H9 (cell line): Measurements from ENCODE around the gene PPIL6. TPM values are rescaled to one million over a fixed set of nuclear protein-coding genes. Genes with fewer than 3 reads are reported as not detected.

Experiments
- DNase-seq: peaks from one replicate; pipeline ENCODE4 v3.0.0-alpha.2; 2017
- H2AFZ ChIP-seq: one replicate; pipeline ENCODE4 v1.6.1; 2013; ENCODE audit warnings: mild to moderate bottlenecking, low read length, control low read depth, moderate library complexity
- H2AK5ac ChIP-seq: 2 replicates; pipeline ENCODE4 v1.6.1; 2013; ENCODE audit warnings: low read length, control low read depth, mixed read lengths; ENCODE audit not compliant: insufficient read length
- H2BK120ac ChIP-seq: one replicate; pipeline ENCODE4 v1.6.1; 2013; ENCODE audit warnings: low read depth, mild to moderate bottlenecking, low read length, control low read depth, inconsistent platforms; ENCODE audit not compliant: poor library complexity, severe bottlenecking
- H2BK12ac ChIP-seq: 2 replicates; pipeline ENCODE4 v1.6.1; 2013; ENCODE audit warnings: low read length, control low read depth, mixed read lengths, low read depth; ENCODE audit not compliant: insufficient read length
- H2BK15ac ChIP-seq: 2 replicates; pipeline ENCODE4 v1.6.1; 2013; ENCODE audit warnings: low read depth, low read length, control low read depth
- H2BK20ac ChIP-seq: one replicate; pipeline ENCODE4 v1.6.1; 2013; ENCODE audit warnings: low read depth, mild to moderate bottlenecking, low read length, control low read depth, inconsistent platforms; ENCODE audit not compliant: poor library complexity, severe bottlenecking
- H2BK5ac ChIP-seq: 2 replicates; pipeline ENCODE4 v1.6.1; 2013; ENCODE audit warnings: low read length, control low read depth, mixed read lengths; ENCODE audit not compliant: insufficient read length
- H3K14ac ChIP-seq: 2 replicates; pipeline ENCODE4 v1.6.1; 2013; ENCODE audit warnings: low read length, control low read depth; ENCODE audit not compliant: insufficient read depth
- H3K18ac ChIP-seq: 2 replicates; pipeline ENCODE4 v1.6.1; 2013; ENCODE audit warnings: low read depth, mild to moderate bottlenecking, mixed read lengths, low read length, control low read depth; ENCODE audit not compliant: insufficient read length
- H3K23ac ChIP-seq: 2 replicates; pipeline ENCODE4 v1.6.1; 2013; ENCODE audit warnings: low read length, control low read depth, mixed read lengths, low read depth; ENCODE audit not compliant: insufficient read length
- H3K23me2 ChIP-seq: 2 replicates; pipeline ENCODE4 v1.6.1; 2013; ENCODE audit warnings: low read depth, mild to moderate bottlenecking, mixed read lengths, low read length, control low read depth; ENCODE audit not compliant: insufficient read length, poor library complexity, severe bottlenecking
- H3K27ac ChIP-seq: 2 replicates; pipeline ENCODE4 v1.5.1; 2013; ENCODE audit warnings: low read length, control low read depth, mixed read lengths, low read depth; ENCODE audit not compliant: insufficient read length
- H3K27me3 ChIP-seq: 2 replicates; pipeline ENCODE4 v1.6.1; 2013; ENCODE audit warnings: low read length, control low read depth, inconsistent platforms; ENCODE audit not compliant: insufficient read depth
- H3K4ac ChIP-seq: 2 replicates; pipeline ENCODE4 v1.6.1; 2013; ENCODE audit warnings: low read depth, mild to moderate bottlenecking, control low read depth, inconsistent platforms, low read length, moderate library complexity
- H3K4me1 ChIP-seq: 2 replicates; pipeline ENCODE4 v1.6.1; 2013; ENCODE audit warnings: low read length, control low read depth, inconsistent platforms; ENCODE audit not compliant: insufficient read depth
- H3K4me2 ChIP-seq: 2 replicates; pipeline ENCODE4 v1.6.1; 2013; ENCODE audit warnings: low read length, control low read depth, mixed read lengths; ENCODE audit not compliant: insufficient read length, insufficient read depth
- H3K56ac ChIP-seq: 2 replicates; pipeline ENCODE4 v1.6.1; 2013; ENCODE audit warnings: low read depth, mild to moderate bottlenecking, mixed read lengths, low read length, control low read depth; ENCODE audit not compliant: insufficient read length
- H3K79me1 ChIP-seq: 2 replicates; pipeline ENCODE4 v1.6.1; 2013; ENCODE audit warnings: low read depth, mild to moderate bottlenecking, moderate library complexity, low read length, control low read depth, inconsistent platforms; ENCODE audit not compliant: insufficient read depth, poor library complexity, severe bottlenecking
- H3K79me2 ChIP-seq: 2 replicates; pipeline ENCODE4 v1.6.1; 2013; ENCODE audit warnings: low read length, control low read depth, inconsistent platforms; ENCODE audit not compliant: insufficient read depth
- H3K9ac ChIP-seq: 2 replicates; pipeline ENCODE4 v1.6.1; 2013; ENCODE audit warnings: low read length, control low read depth, mixed read lengths; ENCODE audit not compliant: insufficient read length; ENCODE audit errors: extremely low read depth
- H3K9me3 ChIP-seq: one replicate; pipeline ENCODE4 v1.6.1; 2013; ENCODE audit warnings: low read depth, low read length, inconsistent platforms; ENCODE audit not compliant: control insufficient read depth
- H3T11ph ChIP-seq: one replicate; pipeline ENCODE4 v1.6.1; 2013; ENCODE audit warnings: mild to moderate bottlenecking, low read length, control low read depth, inconsistent platforms
- H4K20me1 ChIP-seq: one replicate; pipeline ENCODE4 v1.6.1; 2013; ENCODE audit not compliant: control insufficient read depth, insufficient read length, insufficient read depth
- H4K5ac ChIP-seq: 2 replicates; pipeline ENCODE4 v1.6.1; 2013; ENCODE audit warnings: low read depth, mild to moderate bottlenecking, mixed read lengths, low read length, control low read depth; ENCODE audit not compliant: insufficient read length
- H4K8ac ChIP-seq: replicated peaks from 2 replicates; pipeline ENCODE4 v1.6.1; 2013; ENCODE audit warnings: low read length, control low read depth, mixed read lengths, low read depth; ENCODE audit not compliant: insufficient read length
- H4K91ac ChIP-seq: 2 replicates; pipeline ENCODE4 v1.6.1; 2013; ENCODE audit warnings: low read depth, mild to moderate bottlenecking, moderate library complexity, mixed read lengths, low read length, control low read depth; ENCODE audit not compliant: insufficient read length
- H3K27ac Mint-ChIP-seq, 3 experiments: 2 replicates in 2 of 3; 3 replicates in 1 of 3; pipeline ENCODE4 v1.8.0; 2020 to 2021; ENCODE audit warnings: mixed read lengths in 3 of 3, mild to moderate bottlenecking in 1 of 3, moderate library complexity in 1 of 3
- H3K27me3 Mint-ChIP-seq: 2 replicates; pipeline ENCODE4 v1.8.0; 2021; ENCODE audit warnings: low read depth, mild to moderate bottlenecking, moderate library complexity, mixed read lengths
- H3K36me3 Mint-ChIP-seq, 3 experiments: 2 replicates in 2 of 3; 3 replicates in 1 of 3; pipeline ENCODE4 v1.8.0; 2020 to 2021; ENCODE audit warnings: low read depth in 3 of 3, mixed read lengths in 3 of 3; ENCODE audit not compliant: insufficient read depth in 1 of 3
- H3K4me1 Mint-ChIP-seq, 2 experiments: 2 replicates each; pipeline ENCODE4 v1.8.0; 2020; ENCODE audit warnings: mixed read lengths in 2 of 2
- H3K4me3 Mint-ChIP-seq, 2 experiments: 2 replicates in 1 of 2; 3 replicates in 1 of 2; pipeline ENCODE4 v1.8.0; 2020 to 2021; ENCODE audit warnings: mild to moderate bottlenecking in 2 of 2, mixed read lengths in 2 of 2, moderate library complexity in 1 of 2
- H3K9me3 Mint-ChIP-seq, 2 experiments: 2 replicates in 1 of 2; 3 replicates in 1 of 2; pipeline ENCODE4 v1.8.0; 2020; ENCODE audit warnings: mild to moderate bottlenecking in 2 of 2, mixed read lengths in 2 of 2, moderate library complexity in 1 of 2
- WGBS: extraction: QIAGEN DNeasy Blood & Tissue Kit; methylation state at CpG from one replicate; pipeline ENCODE4 v1.1.7; 2013; ENCODE audit warnings: missing lambda C conversion rate, low lambda C conversion rate, mixed read lengths; ENCODE audit not compliant: insufficient read length; ENCODE audit errors: extremely low coverage; 5-methylcytosine and 5-hydroxymethylcytosine counted together
- total RNA-seq: library from RNA; stranded (reverse); gene quantifications from 2 replicates; pipeline ENCODE4 v1.2.1, GENCODE V29; 2021
- TF ChIP-seq, protein P1 (sequence below): fragments of 200-600 bp; sonication (generic); conservative IDR thresholded peaks from 3 replicates; pipeline ENCODE4 v1.8.0; 2021; ENCODE audit warnings: antibody characterized with exemption, mild to moderate bottlenecking

PPIL6 gene
- total RNA-seq, 1 experiment from 2014 or later, result 1.0 TPM

DNA sequence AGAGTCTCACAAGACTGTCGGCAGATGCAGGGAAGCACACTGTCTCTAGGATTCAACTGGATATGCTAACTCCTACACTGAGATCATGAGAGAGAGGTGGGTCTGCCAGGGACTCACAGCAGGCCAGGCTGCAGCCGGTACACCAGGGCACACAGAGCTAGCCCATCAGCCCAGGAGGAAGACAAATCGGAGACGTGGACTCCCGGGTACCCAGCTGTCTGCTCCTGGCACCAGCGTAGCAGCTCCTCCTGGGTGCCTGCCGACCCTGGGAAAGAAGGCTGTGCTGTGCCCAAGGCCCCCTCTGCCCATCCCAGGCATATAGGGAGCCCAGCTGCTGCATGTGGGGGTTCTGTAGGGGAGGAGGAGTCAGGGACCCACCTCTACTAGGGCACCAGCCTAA, 8.2 kb upstream of the PPIL6 start:
- no peak overlapping the region for H2BK5ac ChIP-seq

More for the DNA sequence above, 8.2 kb upstream of the PPIL6 start:
- DNase-seq, result no peak
- Histone ChIP-seq H2AFZ (no peak overlapping the region), H2BK15ac (no peak overlapping the region), H2BK20ac (no peak overlapping the region), H3K27me3 (no peaks in the 10 kb centered on the region), H3K9me3 (no peaks in the 10 kb centered on the region), H3K9ac (no peak overlapping the region), H3K14ac (no peak overlapping the region), H4K91ac (no peak overlapping the region), H2BK12ac (no peak overlapping the region), H3T11ph (no peak overlapping the region), H4K5ac (no peak overlapping the region), H3K18ac (no peak overlapping the region), H3K27ac (no peak overlapping the region), H3K4me1 (no peaks in the 10 kb centered on the region), H3K56ac (no peak overlapping the region), H3K4ac (no peak overlapping the region), H2AK5ac (no peak overlapping the region), H3K4me2 (no peak overlapping the region), H4K8ac (no peak overlapping the region), H3K79me1 (no peaks in the 10 kb centered on the region), H4K20me1 (no peaks in the 10 kb centered on the region), H3K23ac (no peak overlapping the region), H3K23me2 (no peaks in the 10 kb centered on the region), H2BK120ac (no peak overlapping the region), H3K79me2 (no peaks in the 10 kb centered on the region)
- Mint-ChIP-seq H3K27ac (peak overlapping the region in 2 of 3 experiments; percentile 25 to 85; a peak in 2 of 7 replicates), H3K27me3 (no peaks in the 10 kb centered on the region), H3K9me3 (no peaks in the 10 kb centered on the region; a peak in 1 of 5 replicates), H3K4me1 (no peaks in the 10 kb centered on the region), H3K4me3 (no peak overlapping the region), H3K36me3 (peaks cover 19 to 77% (median 57%) of the 10 kb centered on the region in 3 experiments)
- WGBS, result no CpG with 5 or more reads among the region's 7 CpGs
- TF ChIP-seq, protein P1, sequence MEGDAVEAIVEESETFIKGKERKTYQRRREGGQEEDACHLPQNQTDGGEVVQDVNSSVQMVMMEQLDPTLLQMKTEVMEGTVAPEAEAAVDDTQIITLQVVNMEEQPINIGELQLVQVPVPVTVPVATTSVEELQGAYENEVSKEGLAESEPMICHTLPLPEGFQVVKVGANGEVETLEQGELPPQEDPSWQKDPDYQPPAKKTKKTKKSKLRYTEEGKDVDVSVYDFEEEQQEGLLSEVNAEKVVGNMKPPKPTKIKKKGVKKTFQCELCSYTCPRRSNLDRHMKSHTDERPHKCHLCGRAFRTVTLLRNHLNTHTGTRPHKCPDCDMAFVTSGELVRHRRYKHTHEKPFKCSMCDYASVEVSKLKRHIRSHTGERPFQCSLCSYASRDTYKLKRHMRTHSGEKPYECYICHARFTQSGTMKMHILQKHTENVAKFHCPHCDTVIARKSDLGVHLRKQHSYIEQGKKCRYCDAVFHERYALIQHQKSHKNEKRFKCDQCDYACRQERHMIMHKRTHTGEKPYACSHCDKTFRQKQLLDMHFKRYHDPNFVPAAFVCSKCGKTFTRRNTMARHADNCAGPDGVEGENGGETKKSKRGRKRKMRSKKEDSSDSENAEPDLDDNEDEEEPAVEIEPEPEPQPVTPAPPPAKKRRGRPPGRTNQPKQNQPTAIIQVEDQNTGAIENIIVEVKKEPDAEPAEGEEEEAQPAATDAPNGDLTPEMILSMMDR, result no peak
